ENCODE measurements around the gene COL25A1.
"Not testable (repeated sequence)": the region's sequence is repeated elsewhere in the genome, so short reads cannot be mapped to it uniquely, and the experiment has no call there.

Gene COL25A1

GRCh38 chr4:108950158-108950915 lies 352.1 kb downstream of the COL25A1 start:
- H3K27me3 ChIP-seq (ENCODE audit: control insufficient read depth, insufficient read depth, low read length), result no peaks in the 10 kb centered on the region
- H3K9me3 ChIP-seq (ENCODE audit: control insufficient read depth, low read length), result no peaks in the 10 kb centered on the region
- H3K4me1 ChIP-seq (ENCODE audit: control insufficient read depth, insufficient read depth, low read length), result no peaks in the 10 kb centered on the region
- no peaks in the 10 kb centered on the region for H3K36me3 ChIP-seq (ENCODE audit: control insufficient read depth, insufficient read depth, low read length)
- no peak overlapping the region for H3K9ac ChIP-seq (ENCODE audit: low read length)
- H3K4me3 ChIP-seq (ENCODE audit: low read length), result no peak overlapping the region

DNA sequence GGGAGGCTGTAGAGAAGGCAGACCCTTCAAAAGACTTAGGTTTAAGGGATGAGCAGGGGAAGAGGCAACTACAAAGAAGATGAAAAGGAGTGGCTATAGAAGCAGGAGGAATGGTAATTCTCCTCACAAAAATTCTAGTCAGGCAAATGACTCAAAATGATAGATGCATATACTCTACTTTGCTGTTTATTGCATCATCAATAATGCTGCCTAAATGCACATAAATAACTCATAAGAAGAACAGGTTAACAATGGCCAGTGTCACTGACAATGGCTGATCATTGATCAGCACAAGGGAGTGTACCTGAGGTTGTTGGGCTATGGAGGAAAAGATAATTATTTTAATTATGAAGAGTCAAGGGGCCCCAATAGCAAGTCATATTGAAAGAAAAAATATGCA lies 354.9 kb downstream of the COL25A1 start:
- no peaks in the 10 kb centered on the region for H3K36me3 ChIP-seq (ENCODE audit: control insufficient read depth, insufficient read depth, low read length)
- no peak overlapping the region for H3K4me3 ChIP-seq (ENCODE audit: low read length)
- no peaks in the 10 kb centered on the region for H3K4me1 ChIP-seq (ENCODE audit: control insufficient read depth, insufficient read depth, low read length)
- H3K27me3 ChIP-seq (ENCODE audit: control insufficient read depth, insufficient read depth, low read length), result no peaks in the 10 kb centered on the region
- no peak overlapping the region for H3K9ac ChIP-seq (ENCODE audit: low read length)
- no peaks in the 10 kb centered on the region for H3K9me3 ChIP-seq (ENCODE audit: control insufficient read depth, low read length)

DNA sequence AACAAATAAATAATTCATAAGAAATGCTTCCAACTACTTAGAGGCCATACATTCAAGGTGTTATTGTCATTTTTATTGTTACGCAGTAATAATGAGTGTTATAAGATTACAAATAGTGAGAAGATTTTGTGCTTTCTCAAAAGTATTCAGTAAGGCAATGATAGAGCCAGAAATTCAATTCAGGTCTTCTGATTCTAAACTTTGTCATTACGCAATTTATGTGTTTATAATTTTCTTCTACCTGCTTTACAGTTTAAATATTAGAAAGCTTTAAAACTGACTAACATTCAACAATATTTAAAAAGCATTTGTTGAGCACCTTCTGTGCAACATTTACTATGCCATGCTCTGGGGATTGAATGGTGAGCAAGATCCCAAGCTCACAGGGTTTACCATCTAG lies 356.2 kb downstream of the COL25A1 start:
- Histone ChIP-seq H3K27me3 (ENCODE audit: control insufficient read depth, insufficient read depth, low read length) (no peaks in the 10 kb centered on the region), H3K9ac (ENCODE audit: low read length) (no peak overlapping the region), H3K4me3 (ENCODE audit: low read length) (no peak overlapping the region), H3K4me1 (ENCODE audit: control insufficient read depth, insufficient read depth, low read length) (no peaks in the 10 kb centered on the region), H3K36me3 (ENCODE audit: control insufficient read depth, insufficient read depth, low read length) (no peaks in the 10 kb centered on the region), H3K9me3 (ENCODE audit: control insufficient read depth, low read length) (no peaks in the 10 kb centered on the region)

GRCh38 chr4:108943976-108944591 lies 358.4 kb downstream of the COL25A1 start:
- H3K4me1 ChIP-seq (ENCODE audit: control insufficient read depth, insufficient read depth, low read length), result no peaks in the 10 kb centered on the region
- no peak overlapping the region for H3K9ac ChIP-seq (ENCODE audit: low read length)
- no peaks in the 10 kb centered on the region for H3K9me3 ChIP-seq (ENCODE audit: control insufficient read depth, low read length)
- no peak overlapping the region for H3K4me3 ChIP-seq (ENCODE audit: low read length)
- H3K27me3 ChIP-seq (ENCODE audit: control insufficient read depth, insufficient read depth, low read length), result no peaks in the 10 kb centered on the region
- no peaks in the 10 kb centered on the region for H3K36me3 ChIP-seq (ENCODE audit: control insufficient read depth, insufficient read depth, low read length)

GRCh38 chr4:108943371-108943770 lies 359.1 kb downstream of the COL25A1 start:
- Histone ChIP-seq H3K36me3 (ENCODE audit: control insufficient read depth, insufficient read depth, low read length) (no peaks in the 10 kb centered on the region), H3K4me1 (ENCODE audit: control insufficient read depth, insufficient read depth, low read length) (no peaks in the 10 kb centered on the region), H3K9me3 (ENCODE audit: control insufficient read depth, low read length) (no peaks in the 10 kb centered on the region), H3K27me3 (ENCODE audit: control insufficient read depth, insufficient read depth, low read length) (no peaks in the 10 kb centered on the region), H3K9ac (ENCODE audit: low read length) (no peak overlapping the region), H3K4me3 (ENCODE audit: low read length) (no peak overlapping the region)

- H3K9ac ChIP-seq (ENCODE audit: low read length), result no peak overlapping the region
- no peak overlapping the region for H3K4me3 ChIP-seq (ENCODE audit: low read length)
- H3K27me3 ChIP-seq (ENCODE audit: control insufficient read depth, insufficient read depth, low read length), result no peaks in the 10 kb centered on the region
- H3K9me3 ChIP-seq (ENCODE audit: control insufficient read depth, low read length), result no peaks in the 10 kb centered on the region
- H3K36me3 ChIP-seq (ENCODE audit: control insufficient read depth, insufficient read depth, low read length), result no peaks in the 10 kb centered on the region
- no peaks in the 10 kb centered on the region for H3K4me1 ChIP-seq (ENCODE audit: control insufficient read depth, insufficient read depth, low read length)
Observed at GRCh38 chr4:108941904-108942430, 360.5 kb downstream of the COL25A1 start.

DNA sequence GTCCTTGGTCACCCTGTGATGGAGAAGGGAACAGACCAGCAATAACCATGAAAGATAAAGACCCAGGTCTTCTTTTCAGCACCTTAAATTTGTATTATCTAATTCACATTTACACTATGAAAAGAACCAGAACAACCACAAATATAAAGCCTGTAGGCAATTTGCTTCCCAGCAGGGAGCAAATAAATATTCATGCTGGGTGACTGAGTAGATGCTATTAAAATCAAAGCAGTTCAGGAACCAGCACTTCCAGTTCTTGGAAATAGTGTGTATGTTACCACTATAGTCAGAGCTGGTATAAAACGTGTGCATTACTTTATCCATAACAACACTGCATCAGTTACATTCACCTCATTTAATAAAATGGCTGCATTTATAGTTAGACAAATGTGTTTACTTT lies 361.8 kb downstream of the COL25A1 start:
- H3K4me3 ChIP-seq (ENCODE audit: low read length), result no peak overlapping the region
- no peaks in the 10 kb centered on the region for H3K27me3 ChIP-seq (ENCODE audit: control insufficient read depth, insufficient read depth, low read length)
- no peaks in the 10 kb centered on the region for H3K4me1 ChIP-seq (ENCODE audit: control insufficient read depth, insufficient read depth, low read length)
- no peaks in the 10 kb centered on the region for H3K36me3 ChIP-seq (ENCODE audit: control insufficient read depth, insufficient read depth, low read length)
- no peaks in the 10 kb centered on the region for H3K9me3 ChIP-seq (ENCODE audit: control insufficient read depth, low read length)
- no peak overlapping the region for H3K9ac ChIP-seq (ENCODE audit: low read length)

DNA sequence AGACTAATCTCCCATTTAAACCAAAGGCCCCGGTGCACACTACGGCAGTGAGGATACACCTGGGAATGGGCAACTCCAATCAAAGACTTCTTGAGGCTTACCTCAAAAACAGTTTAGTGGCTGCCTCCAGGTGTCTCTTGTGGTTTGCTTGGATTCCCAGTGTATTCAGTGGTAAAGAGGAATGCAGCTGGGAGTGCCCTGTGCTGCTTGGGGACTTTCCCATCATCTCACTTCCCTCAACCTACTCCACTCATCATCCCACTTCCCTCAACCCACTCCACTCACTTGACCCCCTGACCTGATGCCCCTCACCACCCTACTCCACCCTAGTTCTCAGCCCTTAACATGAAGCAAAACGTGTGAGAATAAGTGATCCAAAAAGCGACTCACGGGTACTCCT lies 362.3 kb downstream of the COL25A1 start:
- no peak overlapping the region for H3K9ac ChIP-seq (ENCODE audit: low read length)
- H3K4me3 ChIP-seq (ENCODE audit: low read length), result no peak overlapping the region
- no peaks in the 10 kb centered on the region for H3K4me1 ChIP-seq (ENCODE audit: control insufficient read depth, insufficient read depth, low read length)
- H3K9me3 ChIP-seq (ENCODE audit: control insufficient read depth, low read length), result no peaks in the 10 kb centered on the region
- no peaks in the 10 kb centered on the region for H3K36me3 ChIP-seq (ENCODE audit: control insufficient read depth, insufficient read depth, low read length)
- H3K27me3 ChIP-seq (ENCODE audit: control insufficient read depth, insufficient read depth, low read length), result no peaks in the 10 kb centered on the region

DNA sequence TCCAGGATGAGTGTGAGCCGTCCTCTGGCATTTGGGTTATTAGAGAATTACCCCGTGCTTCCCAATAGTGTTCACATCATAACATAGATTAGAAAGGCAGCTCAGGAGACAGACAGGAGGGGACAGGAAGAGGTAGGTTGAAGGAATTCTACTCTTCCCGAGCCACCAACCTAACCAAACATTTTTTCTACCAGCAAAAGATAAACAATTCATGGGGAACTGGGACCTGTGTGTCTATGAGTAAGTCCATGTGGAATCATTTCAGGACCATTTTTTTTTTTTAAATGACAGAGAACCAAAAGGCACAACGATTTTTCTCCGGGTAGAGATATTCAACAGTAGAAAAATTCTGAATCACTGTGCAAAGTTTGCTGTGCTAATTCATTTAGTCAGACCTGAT lies 365.4 kb downstream of the COL25A1 start:
- H3K4me1 ChIP-seq (ENCODE audit: control insufficient read depth, insufficient read depth, low read length), result no peaks in the 10 kb centered on the region
- H3K36me3 ChIP-seq (ENCODE audit: control insufficient read depth, insufficient read depth, low read length), result no peaks in the 10 kb centered on the region

DNA sequence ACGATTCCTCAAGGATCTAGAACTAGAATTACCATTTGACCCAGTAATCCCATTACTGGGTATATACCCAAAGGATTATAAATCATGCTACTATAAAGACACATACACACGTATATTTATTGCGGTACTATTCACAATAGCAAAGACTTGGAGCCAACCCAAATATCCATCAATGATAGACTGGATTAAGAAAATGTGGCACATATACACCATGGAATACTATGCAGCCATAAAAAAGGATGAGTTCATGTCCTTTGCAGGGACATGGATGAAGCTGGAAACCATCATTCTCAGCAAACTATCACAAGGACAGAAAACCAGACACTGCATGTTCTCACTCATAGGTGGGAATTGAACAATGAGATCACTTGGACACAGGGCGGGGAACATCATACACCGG lies 368.5 kb downstream of the COL25A1 start:
- H3K4me3 ChIP-seq (ENCODE audit: low read length); H3K4me1 ChIP-seq (ENCODE audit: control insufficient read depth, insufficient read depth, low read length); H3K27me3 ChIP-seq (ENCODE audit: control insufficient read depth, insufficient read depth, low read length); H3K9me3 ChIP-seq (ENCODE audit: control insufficient read depth, low read length); H3K36me3 ChIP-seq (ENCODE audit: control insufficient read depth, insufficient read depth, low read length); H3K9ac ChIP-seq (ENCODE audit: low read length): not testable (repeated sequence)

More for the DNA sequence above, 365.4 kb downstream of the COL25A1 start:
- no peaks in the 10 kb centered on the region for H3K27me3 ChIP-seq (ENCODE audit: control insufficient read depth, insufficient read depth, low read length)
- no peaks in the 10 kb centered on the region for H3K9me3 ChIP-seq (ENCODE audit: control insufficient read depth, low read length)
- no peak overlapping the region for H3K4me3 ChIP-seq (ENCODE audit: low read length)
- no peak overlapping the region for H3K9ac ChIP-seq (ENCODE audit: low read length)

DNA sequence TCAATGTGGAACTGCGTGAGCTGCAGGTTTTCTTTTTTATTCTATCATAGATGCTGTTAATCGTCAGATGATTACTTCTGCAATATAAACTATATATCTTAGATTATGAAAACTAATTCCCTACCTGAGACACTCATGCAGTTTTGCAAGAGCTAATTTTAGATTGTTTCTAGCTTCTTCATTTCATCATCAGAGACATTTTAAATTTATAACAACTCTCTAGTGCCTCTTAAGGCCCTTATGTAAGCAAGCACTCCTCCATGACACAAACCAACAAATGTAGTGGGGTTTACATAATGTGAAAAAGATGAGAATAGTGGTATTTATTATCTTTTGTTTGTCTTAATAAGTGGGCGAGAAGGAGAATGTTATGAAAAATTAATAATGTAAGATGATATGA lies 369.4 kb downstream of the COL25A1 start:
- H3K9ac ChIP-seq (ENCODE audit: low read length), result no peak overlapping the region

GRCh38 chr4:108931926-108932325 lies 370.5 kb downstream of the COL25A1 start:
- Histone ChIP-seq H3K36me3 (ENCODE audit: control insufficient read depth, insufficient read depth, low read length) (no peaks in the 10 kb centered on the region), H3K4me3 (ENCODE audit: low read length) (no peak overlapping the region), H3K4me1 (ENCODE audit: control insufficient read depth, insufficient read depth, low read length) (no peaks in the 10 kb centered on the region), H3K9me3 (ENCODE audit: control insufficient read depth, low read length) (no peaks in the 10 kb centered on the region), H3K9ac (ENCODE audit: low read length) (no peak overlapping the region), H3K27me3 (ENCODE audit: control insufficient read depth, insufficient read depth, low read length) (no peaks in the 10 kb centered on the region)

More for the DNA sequence above, 369.4 kb downstream of the COL25A1 start:
- H3K4me1 ChIP-seq (ENCODE audit: control insufficient read depth, insufficient read depth, low read length), result no peaks in the 10 kb centered on the region
- no peaks in the 10 kb centered on the region for H3K9me3 ChIP-seq (ENCODE audit: control insufficient read depth, low read length)
- no peaks in the 10 kb centered on the region for H3K36me3 ChIP-seq (ENCODE audit: control insufficient read depth, insufficient read depth, low read length)
- no peaks in the 10 kb centered on the region for H3K27me3 ChIP-seq (ENCODE audit: control insufficient read depth, insufficient read depth, low read length)
- H3K4me3 ChIP-seq (ENCODE audit: low read length), result no peak overlapping the region

Measured in mucosa of stomach (tissue), 1 donor.